T-helper 17 cell (primary cell): ENCODE data around the gene RAB21. TPM values are rescaled to one million over a fixed set of nuclear protein-coding genes. Genes with fewer than 3 reads are reported as not detected.
A peak's percentile ranks its signal among the peaks of the same experiment; 100 is the strongest.

Experiments
- ATAC-seq: fragments of 150-1000 bp; cut with Tn5 transposase; 2 replicates; pipeline ENCODE4 v1.10.0; 2021; ENCODE audit warnings: mild to moderate bottlenecking, moderate library complexity
- DNase-seq, 3 donors: peaks; one replicate each; pipeline versions ENCODE4 v3.0.0 to v3.0.0-alpha.2; 2020 to 2021
- H3K9me3 ChIP-seq: one replicate; pipeline ENCODE4 v1.7.0; 2013; ENCODE audit warnings: low read length, mild to moderate bottlenecking; ENCODE audit not compliant: control insufficient read depth, poor library complexity, severe bottlenecking
- H3K27ac Mint-ChIP-seq: one replicate; pipeline ENCODE4 v1.8.0; 2022; ENCODE audit warnings: mild to moderate bottlenecking, moderate library complexity, mixed read lengths
- H3K27me3 Mint-ChIP-seq: one replicate; pipeline ENCODE4 v1.8.0; 2022; ENCODE audit warnings: mixed read lengths
- H3K36me3 Mint-ChIP-seq: one replicate; pipeline ENCODE4 v1.8.0; 2022; ENCODE audit warnings: low read depth, mixed read lengths
- H3K4me1 Mint-ChIP-seq: one replicate; pipeline ENCODE4 v1.8.0; 2022; ENCODE audit warnings: mild to moderate bottlenecking, mixed read lengths
- H3K4me3 Mint-ChIP-seq: one replicate; pipeline ENCODE4 v1.8.0; 2022; ENCODE audit warnings: mild to moderate bottlenecking, moderate library complexity, mixed read lengths
- total RNA-seq, 4 donors: library from RNA in 2 of 4; stranded (reverse) in 2 of 4; gene quantifications; one replicate each; pipeline ENCODE4 v1.2.3 and lab custom pipeline; 2022 to 2026

Gene RAB21
- total RNA-seq: 10 to 100 TPM; 58.8 to 68.8 TPM
- total RNA-seq (lab: John Stamatoyannopoulos, UW): 103 to 121 reads per million in 2 donors

DNA sequence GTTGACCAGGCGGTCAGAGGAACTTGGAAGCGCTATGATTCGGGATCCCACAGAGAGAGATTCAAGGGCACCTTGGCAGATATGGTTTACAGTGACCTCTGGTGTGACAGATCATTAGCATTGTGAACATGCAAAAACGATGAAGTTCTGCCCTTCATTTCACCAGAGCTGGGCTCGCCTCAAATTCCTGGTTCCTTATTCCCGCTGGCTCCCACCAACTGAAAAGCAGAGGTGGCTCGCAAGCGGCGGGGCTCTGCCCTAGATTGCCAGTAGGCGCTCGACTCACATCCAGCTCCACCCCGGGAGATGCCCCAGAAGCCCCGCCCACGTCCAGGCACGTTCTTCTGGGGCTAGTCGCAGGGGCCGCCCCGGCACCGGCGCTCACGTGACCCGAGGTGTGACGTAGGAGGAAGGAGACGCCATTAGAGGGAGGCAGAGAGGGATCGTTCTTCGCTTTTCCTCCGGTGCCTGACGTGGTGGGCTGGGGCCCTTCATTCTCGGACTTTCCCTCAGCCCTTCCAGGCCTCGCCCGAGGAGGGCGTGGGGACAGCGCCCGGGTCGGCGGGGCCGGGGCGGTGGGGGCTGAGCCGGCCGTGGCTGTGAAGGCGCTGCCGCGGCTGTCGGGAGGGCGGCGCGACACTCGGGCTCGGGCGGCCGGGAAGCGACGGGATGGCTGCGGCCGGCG is at the start of gene RAB21:
TSS of gene RAB21 (plus strand) at position 403 of the 685 bp plus-strand sequence. CDS start at position 670, 267 bp downstream.
- H3K9me3 ChIP-seq: peaks cover 5% of the 10 kb centered on the region
- ATAC-seq (peak; percentile 90), DNase-seq (peak; percentile 97 to 98 (median 97))
- Mint-ChIP-seq H3K27ac (peak within 1 kb of the TSS; percentile 95), H3K36me3 (no peaks in the 10 kb centered on the region), H3K27me3 (peaks cover 22% of the 10 kb centered on the region), H3K4me1 (peaks cover 21% of the 10 kb centered on the region), H3K4me3 (peak within 1 kb of the TSS; percentile 88)

DNA sequence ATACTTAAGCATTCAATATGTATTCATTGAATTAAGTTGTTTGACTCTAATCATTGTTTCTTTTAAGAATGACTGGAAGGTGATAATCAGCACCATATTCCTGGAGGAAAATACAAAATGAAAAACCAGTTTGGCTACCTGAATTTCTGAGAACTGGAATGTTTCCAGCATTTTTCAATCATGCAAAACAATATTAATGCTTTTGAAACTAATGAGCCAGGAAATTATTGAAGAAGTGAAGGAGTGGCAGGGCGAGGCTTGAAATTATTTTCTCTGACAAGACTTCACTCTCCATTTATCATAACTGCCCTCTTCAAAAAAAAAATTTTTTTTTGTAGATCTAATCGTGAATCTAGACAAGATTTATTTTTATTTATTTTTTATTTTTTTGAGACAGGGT is 49.7 kb upstream of the RAB21 start:
- H3K9me3 ChIP-seq: no peaks in the 10 kb centered on the region
- ATAC-seq (no peak), DNase-seq (no peak)
- peaks cover 2% of the 10 kb centered on the region for H3K36me3 Mint-ChIP-seq
- no peak overlapping the region for H3K27ac Mint-ChIP-seq
- H3K4me3 Mint-ChIP-seq: no peak overlapping the region
- peaks cover 4% of the 10 kb centered on the region for H3K4me1 Mint-ChIP-seq
- no peaks in the 10 kb centered on the region for H3K27me3 Mint-ChIP-seq

DNA sequence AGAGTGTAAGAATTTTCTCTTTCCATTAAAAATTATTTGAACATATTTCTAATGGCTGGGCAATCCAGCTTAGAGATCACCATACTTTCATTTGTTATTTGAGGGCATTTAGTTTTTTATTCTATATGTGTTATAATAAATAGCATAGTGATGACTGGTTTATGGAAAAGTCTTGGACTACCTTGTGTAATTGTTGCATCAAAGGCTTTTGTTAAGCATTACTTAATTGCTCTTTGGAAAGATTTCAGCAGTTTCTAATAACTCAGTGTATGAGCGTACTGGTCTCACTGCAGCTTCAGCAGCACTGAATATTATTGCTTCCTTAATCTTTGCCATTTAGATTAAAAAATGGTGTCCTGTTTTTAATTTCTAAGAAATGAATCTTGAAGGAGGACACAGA is 46.0 kb upstream of the RAB21 start:
- Mint-ChIP-seq H3K36me3 (peaks cover 2% of the 10 kb centered on the region), H3K27me3 (no peaks in the 10 kb centered on the region), H3K4me3 (no peak overlapping the region), H3K4me1 (peaks cover 4% of the 10 kb centered on the region), H3K27ac (no peak overlapping the region)
- ATAC-seq (no peak), DNase-seq (no peak)
- H3K9me3 ChIP-seq: peaks cover 3% of the 10 kb centered on the region

- peaks cover 4% of the 10 kb centered on the region for H3K4me1 Mint-ChIP-seq
- H3K36me3 Mint-ChIP-seq: peaks cover 2% of the 10 kb centered on the region
- H3K9me3 ChIP-seq: peaks cover 3% of the 10 kb centered on the region
- DNase-seq (no peak), ATAC-seq (no peak)
- no peak overlapping the region for H3K4me3 Mint-ChIP-seq
- no peak overlapping the region for H3K27ac Mint-ChIP-seq
- H3K27me3 Mint-ChIP-seq: no peaks in the 10 kb centered on the region
Measured at GRCh38 chr12:71710276-71711125, 44.2 kb upstream of the RAB21 start.

- H3K36me3 Mint-ChIP-seq: peaks cover 2% of the 10 kb centered on the region
- H3K9me3 ChIP-seq: no peaks in the 10 kb centered on the region
- no peak overlapping the region for H3K27ac Mint-ChIP-seq
- H3K4me1 Mint-ChIP-seq: no peaks in the 10 kb centered on the region
- no peak overlapping the region for H3K4me3 Mint-ChIP-seq
- H3K27me3 Mint-ChIP-seq: peaks cover 7% of the 10 kb centered on the region
- DNase-seq: no peak
- ATAC-seq: no peak
Measured at GRCh38 chr12:71718611-71719010, 36.1 kb upstream of the RAB21 start.

DNA sequence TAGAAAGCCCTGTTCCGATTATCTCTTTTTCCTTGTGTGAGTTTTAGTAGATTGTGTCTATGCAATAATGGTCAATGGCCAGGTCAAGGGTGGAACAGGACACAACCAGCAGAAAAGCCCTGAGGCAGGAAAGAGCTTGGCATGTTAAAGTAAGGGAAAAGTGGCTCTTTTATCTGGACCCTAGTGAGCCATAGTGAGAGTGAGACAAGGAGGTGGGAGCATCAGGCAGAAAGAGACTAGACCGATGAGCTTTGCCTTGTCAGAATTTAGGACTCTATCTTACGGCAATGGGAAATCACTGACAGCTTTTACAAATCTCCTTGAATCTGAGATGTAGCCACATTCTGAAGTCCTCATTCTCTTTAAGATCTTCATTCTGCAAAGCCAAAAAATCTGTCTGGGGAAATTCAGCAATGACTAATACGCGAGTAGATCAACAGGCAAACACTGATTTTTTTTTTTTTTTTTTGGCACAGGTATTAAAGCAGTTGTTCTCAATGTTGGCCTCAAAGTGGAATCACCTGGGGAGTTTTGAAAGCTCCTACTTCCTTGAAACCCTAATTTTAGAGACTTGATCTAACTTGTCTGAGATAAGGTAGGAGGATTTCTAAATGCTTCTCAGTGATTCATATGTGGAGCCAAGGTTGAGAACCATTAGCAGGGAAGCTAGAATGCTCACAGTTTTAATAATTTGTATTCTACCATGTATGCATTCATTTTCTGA is 34.9 kb upstream of the RAB21 start:
- no peak overlapping the region for H3K27ac Mint-ChIP-seq
- no peak for DNase-seq
- H3K4me3 Mint-ChIP-seq: no peak overlapping the region

GRCh38 chr12:71721783-71722505 is 32.7 kb upstream of the RAB21 start:
- H3K4me3 Mint-ChIP-seq: no peak overlapping the region

More for the DNA sequence above, 34.9 kb upstream of the RAB21 start:
- ATAC-seq: no peak
- Mint-ChIP-seq H3K36me3 (peaks cover 2% of the 10 kb centered on the region), H3K27me3 (peaks cover 7% of the 10 kb centered on the region), H3K4me1 (no peaks in the 10 kb centered on the region)
- H3K9me3 ChIP-seq: no peaks in the 10 kb centered on the region

GRCh38 chr12:71725011-71725410 is 29.7 kb upstream of the RAB21 start:
- H3K36me3 Mint-ChIP-seq: no peaks in the 10 kb centered on the region
- no peak overlapping the region for H3K27ac Mint-ChIP-seq
- H3K4me1 Mint-ChIP-seq: no peaks in the 10 kb centered on the region
- H3K9me3 ChIP-seq: no peaks in the 10 kb centered on the region
- no peak for ATAC-seq
- no peak overlapping the region for H3K4me3 Mint-ChIP-seq
- peaks cover 4% of the 10 kb centered on the region for H3K27me3 Mint-ChIP-seq
- DNase-seq: no peak

More at GRCh38 chr12:71721783-71722505, 32.7 kb upstream of the RAB21 start:
- peaks cover 2% of the 10 kb centered on the region for H3K36me3 Mint-ChIP-seq
- no peak overlapping the region for H3K27ac Mint-ChIP-seq
- DNase-seq: no peak
- H3K9me3 ChIP-seq: no peaks in the 10 kb centered on the region
- H3K4me1 Mint-ChIP-seq: no peaks in the 10 kb centered on the region
- peaks cover 11% of the 10 kb centered on the region for H3K27me3 Mint-ChIP-seq
- ATAC-seq: no peak

DNA sequence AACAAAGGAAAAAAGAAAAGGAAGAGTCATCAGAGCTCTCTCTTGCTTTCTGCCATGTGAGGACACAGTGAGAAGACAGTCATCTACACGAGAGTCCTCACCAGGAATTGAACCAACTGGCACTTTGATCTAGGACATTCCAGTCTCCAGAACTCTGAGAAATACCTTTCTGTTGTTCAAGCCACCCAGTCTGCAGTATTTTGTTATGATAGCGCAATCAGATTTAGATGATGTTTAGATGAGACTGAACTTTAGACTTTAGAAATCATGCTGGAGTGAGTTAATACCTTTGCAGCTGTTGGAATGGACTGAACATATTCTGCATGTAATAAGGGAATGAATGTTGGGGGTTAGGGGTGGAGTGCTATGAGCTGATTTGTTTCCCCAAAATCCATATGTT is 28.1 kb upstream of the RAB21 start:
- no peak for ATAC-seq
- peaks cover 13% of the 10 kb centered on the region for H3K27me3 Mint-ChIP-seq

GRCh38 chr12:71727958-71728357 is 26.7 kb upstream of the RAB21 start:
- Mint-ChIP-seq H3K27me3 (peaks cover 13% of the 10 kb centered on the region), H3K27ac (no peak overlapping the region), H3K4me3 (no peak overlapping the region), H3K36me3 (no peaks in the 10 kb centered on the region), H3K4me1 (peaks cover 5% of the 10 kb centered on the region)
- no peak for DNase-seq
- no peak for ATAC-seq
- no peaks in the 10 kb centered on the region for H3K9me3 ChIP-seq

More for the DNA sequence above, 28.1 kb upstream of the RAB21 start:
- peaks cover 5% of the 10 kb centered on the region for H3K4me1 Mint-ChIP-seq
- H3K4me3 Mint-ChIP-seq: no peak overlapping the region
- H3K9me3 ChIP-seq: no peaks in the 10 kb centered on the region
- H3K27ac Mint-ChIP-seq: no peak overlapping the region
- no peak for DNase-seq
- no peaks in the 10 kb centered on the region for H3K36me3 Mint-ChIP-seq

DNA sequence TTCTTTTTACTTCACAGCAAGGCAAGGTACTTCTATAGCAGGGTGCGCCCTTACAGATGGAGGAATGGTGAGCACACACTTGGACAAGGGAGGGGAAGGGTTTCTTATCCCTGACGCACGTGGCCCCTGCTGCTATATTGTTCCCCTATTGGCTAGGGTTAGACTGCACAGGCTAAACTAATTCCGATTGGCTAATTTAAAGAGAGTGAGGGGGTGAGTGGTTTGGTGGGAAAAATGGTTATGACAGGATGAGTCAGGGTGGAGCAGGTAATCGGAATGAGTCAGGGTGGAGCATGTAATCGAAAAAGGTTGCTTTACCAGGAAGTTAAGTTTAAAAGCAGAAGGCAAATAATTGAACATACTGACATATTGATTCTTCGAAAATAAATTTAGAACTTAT is 23.7 kb upstream of the RAB21 start:
- Mint-ChIP-seq H3K4me3 (no peak overlapping the region), H3K36me3 (no peaks in the 10 kb centered on the region)
- no peak for ATAC-seq

DNA sequence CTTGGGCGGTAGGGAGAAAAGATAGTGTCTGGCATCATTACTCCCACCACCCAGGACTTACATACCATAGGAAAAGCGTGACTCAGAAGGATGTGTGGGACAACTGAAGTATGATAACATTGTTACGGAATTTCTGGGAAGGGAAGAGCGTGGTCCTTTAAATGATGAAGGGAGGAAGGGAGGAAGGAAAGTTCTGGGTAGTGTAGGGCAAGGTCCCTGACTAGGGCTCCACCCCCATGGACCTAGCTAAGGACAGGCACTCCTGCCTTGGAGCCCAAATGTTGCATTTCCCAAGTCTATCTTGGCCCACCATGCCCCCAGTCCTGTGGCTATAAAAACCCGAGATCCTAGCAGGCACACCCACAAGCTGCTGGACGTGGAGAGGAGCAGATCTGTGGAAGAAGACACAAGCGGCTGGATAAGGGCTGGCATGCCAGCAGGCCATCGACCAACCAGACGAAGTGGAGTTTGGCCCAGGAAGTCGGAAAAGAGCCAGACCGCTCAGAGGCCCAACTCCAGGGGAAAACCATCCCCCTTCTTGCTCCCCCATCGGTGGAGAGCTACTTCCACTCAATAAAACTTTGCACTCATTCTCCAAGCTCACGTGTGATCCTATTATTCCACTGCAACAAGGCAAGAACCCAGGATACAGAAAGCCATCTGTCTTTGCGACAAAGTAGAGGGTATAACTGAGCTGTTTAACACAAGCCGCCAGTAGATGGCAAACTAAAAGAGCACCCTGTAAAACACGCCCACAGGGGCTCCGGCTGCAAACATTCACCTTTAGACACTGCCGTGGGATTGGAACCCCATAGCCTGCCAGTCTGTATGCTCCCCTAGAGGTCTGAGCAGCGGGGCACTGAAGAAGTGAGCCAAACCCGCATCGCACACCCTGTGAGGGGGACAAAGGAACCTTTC is 23.0 kb upstream of the RAB21 start:
- ATAC-seq: no peak
- Mint-ChIP-seq H3K27me3 (peaks cover 10% of the 10 kb centered on the region), H3K27ac (no peak overlapping the region), H3K4me1 (peaks cover 5% of the 10 kb centered on the region), H3K4me3 (no peak overlapping the region), H3K36me3 (peaks cover under 1% of the 10 kb centered on the region)
- H3K9me3 ChIP-seq: no peaks in the 10 kb centered on the region
- no peak for DNase-seq

More for the DNA sequence above, 23.7 kb upstream of the RAB21 start:
- Mint-ChIP-seq H3K4me1 (peaks cover 5% of the 10 kb centered on the region), H3K27me3 (peaks cover 13% of the 10 kb centered on the region), H3K27ac (no peak overlapping the region)
- no peak for DNase-seq
- no peaks in the 10 kb centered on the region for H3K9me3 ChIP-seq
